Smooth muscle cell of the brain vasculature (primary cell): ENCODE data around the gene ASIC2.

Source experiments
- DNase-seq: peaks from one replicate; pipeline ENCODE4 v3.0.0-alpha.2; 2012; ENCODE audit warnings: low read depth, low spot score

Gene ASIC2

GRCh38 chr17:33072421-33073161, 220.5 kb downstream of the ASIC2 start:
- no peak for DNase-seq

- DNase-seq = no peak
Observed at GRCh38 chr17:33071656-33072055, 221.4 kb downstream of the ASIC2 start.

GRCh38 chr17:33057564-33057963, 235.5 kb downstream of the ASIC2 start:
- no peak for DNase-seq

- DNase-seq = no peak
Observed at GRCh38 chr17:33056399-33057146, 236.5 kb downstream of the ASIC2 start.

- DNase-seq = no peak
Observed at GRCh38 chr17:33055746-33056145, 237.3 kb downstream of the ASIC2 start.

GRCh38 chr17:33055171-33055611, 237.9 kb downstream of the ASIC2 start:
- DNase-seq = no peak

- no peak for DNase-seq
Observed at GRCh38 chr17:33054412-33054811, 238.7 kb downstream of the ASIC2 start.

GRCh38 chr17:33053676-33054075, 239.4 kb downstream of the ASIC2 start:
- DNase-seq = no peak

- DNase-seq = no peak
Observed at GRCh38 chr17:33052856-33053255, 240.2 kb downstream of the ASIC2 start.

GRCh38 chr17:33050611-33051140, 242.4 kb downstream of the ASIC2 start:
- DNase-seq = no peak

GRCh38 chr17:33049781-33050414, 243.2 kb downstream of the ASIC2 start:
- DNase-seq = no peak

GRCh38 chr17:33046361-33047255, 246.5 kb downstream of the ASIC2 start:
- DNase-seq = no peak

GRCh38 chr17:33045216-33045615, 247.9 kb downstream of the ASIC2 start:
- DNase-seq = no peak

- DNase-seq = no peak
Observed at GRCh38 chr17:33044771-33045170, 248.3 kb downstream of the ASIC2 start.

GRCh38 chr17:33040461-33040860, 252.6 kb downstream of the ASIC2 start:
- no peak for DNase-seq

- DNase-seq = no peak
Observed at GRCh38 chr17:33039874-33040273, 253.2 kb downstream of the ASIC2 start.

GRCh38 chr17:33038740-33039139, 254.4 kb downstream of the ASIC2 start:
- no peak for DNase-seq

- DNase-seq = no peak
Observed at GRCh38 chr17:33033176-33033575, 259.9 kb downstream of the ASIC2 start.

GRCh38 chr17:33028778-33029177, 264.3 kb downstream of the ASIC2 start:
- no peak for DNase-seq

- DNase-seq = no peak
Observed at GRCh38 chr17:33028061-33028460, 265.0 kb downstream of the ASIC2 start.
